Thyroid gland (tissue), 4 donors: ENCODE data around the gene RAPGEF4. TPM values are rescaled to one million over a fixed set of nuclear protein-coding genes. Genes with fewer than 3 reads are reported as not detected.

ENCODE experiments used
- DNase-seq, 2 donors: peaks; one replicate each; pipeline ENCODE4 v3.0.0-alpha.2; 2019
- H3K27ac ChIP-seq, 3 donors: fragments of 200-600 bp; sonication (generic); 1 replicate in 2 of 3; 2 replicates in 1 of 3; pipeline ENCODE4 v1.5.1; 2016 to 2019; ENCODE audit warnings: mild to moderate bottlenecking in 1 of 3, moderate library complexity in 1 of 3
- H3K27me3 ChIP-seq: fragments of 200-600 bp; sonication (generic); one replicate; pipeline ENCODE4 v1.5.1; 2019
- H3K36me3 ChIP-seq, 2 donors: fragments of 200-600 bp; sonication (generic); one replicate each; pipeline ENCODE4 v1.5.1; 2016 to 2019
- H3K4me1 ChIP-seq, 2 donors: fragments of 200-600 bp; sonication (generic); one replicate each; pipeline ENCODE4 v1.5.1; 2017 to 2019
- H3K4me3 ChIP-seq, 3 donors: fragments of 200-600 bp; sonication (generic); replicated peaks in 1 of 3; 1 replicate in 2 of 3; 2 replicates in 1 of 3; pipeline ENCODE4 v1.5.1; 2016; ENCODE audit warnings: mild to moderate bottlenecking in 1 of 3
- H3K9me3 ChIP-seq: fragments of 200-600 bp; sonication (generic); one replicate; pipeline ENCODE4 v1.5.1; 2017
- CTCF ChIP-seq, 6 experiments: fragments of 200-600 bp in 3 of 6; fragments of 450-650 bp in 3 of 6; sonication (generic) in 3 of 6; IDR thresholded peaks; one replicate each; pipeline ENCODE4 v1.5.1; 2016 to 2019; ENCODE audit warnings: antibody characterized with exemption in 6 of 6, mild to moderate bottlenecking in 2 of 6, inconsistent platforms in 1 of 6, moderate library complexity in 1 of 6
- POLR2A ChIP-seq, 2 donors: fragments of 450-650 bp; IDR thresholded peaks; one replicate each; pipeline ENCODE4 v1.6.1; 2017; ENCODE audit warnings: antibody characterized with exemption in 2 of 2, mild to moderate bottlenecking in 2 of 2, moderate library complexity in 1 of 2
- WGBS, 2 donors: methylation state at CpG; one replicate each; pipeline ENCODE4 v1.1.5; 2017; 5-methylcytosine and 5-hydroxymethylcytosine counted together
- intact Hi-C: fragments of 100-400 bp; cut with DNase I; formaldehyde crosslinking; loops from one replicate; pipeline ENCODE4 v1.15.1; 2023
- total RNA-seq, 4 donors: library from RNA; depleted of rRNA; stranded (reverse); fragments of >200 nt; gene quantifications; one replicate each; pipeline ENCODE4 v1.2.3, GENCODE V29; 2016

Gene RAPGEF4
- total RNA-seq, 4 donors from 2014 or later = 7.9 to 19.6 (median 12.1) TPM

DNA sequence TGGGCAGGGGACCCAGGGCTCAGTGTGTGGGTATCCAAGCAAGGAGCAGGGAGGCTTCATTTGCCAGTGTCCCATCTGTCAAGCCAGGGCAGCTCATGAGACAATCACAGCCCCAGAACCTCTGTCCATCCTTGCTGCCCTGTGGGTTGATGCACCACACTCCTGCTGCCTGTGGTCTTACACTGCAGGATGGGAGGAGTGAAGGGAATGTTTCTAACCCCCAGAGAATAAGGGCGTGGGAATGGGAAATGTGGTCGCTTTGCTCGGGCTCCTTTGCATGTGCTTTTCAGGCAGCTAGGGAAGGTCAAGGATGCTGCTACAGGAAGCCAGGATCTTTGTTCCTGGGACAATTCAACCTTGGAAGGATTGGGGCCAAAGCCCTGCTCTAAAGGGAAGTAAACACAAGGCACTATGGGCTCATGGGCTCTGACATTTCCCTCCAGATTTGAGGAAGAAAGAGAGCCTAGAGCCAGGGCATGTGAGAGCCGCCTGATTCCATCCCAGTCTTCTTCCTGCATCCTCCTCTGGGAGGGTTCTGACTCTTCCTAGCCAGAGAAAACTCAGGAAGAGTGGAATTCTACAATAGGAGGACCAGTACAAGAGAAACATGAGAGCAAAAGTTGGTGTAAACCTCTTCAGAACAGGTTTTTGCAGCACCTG lies 321.2 kb downstream of the RAPGEF4 start:
- Histone ChIP-seq H3K36me3 (no peaks in the 10 kb centered on the region), H3K27me3 (no peaks in the 10 kb centered on the region), H3K4me3 (no peak overlapping the region), H3K4me1 (peaks cover 0 to 4% of the 10 kb centered on the region in 2 donors), H3K9me3 (no peaks in the 10 kb centered on the region), H3K27ac (no peak overlapping the region)
- no peak for DNase-seq
- intact Hi-C loops = no loop called here
- TF ChIP-seq POLR2A (IDR thresholded peaks at IDR 0.05) (no peak), CTCF (IDR thresholded peaks at IDR 0.05) (no peak)
- WGBS, 2 donors = 67 to 76% methylated on average over 4 of the region's 4 CpGs

DNA sequence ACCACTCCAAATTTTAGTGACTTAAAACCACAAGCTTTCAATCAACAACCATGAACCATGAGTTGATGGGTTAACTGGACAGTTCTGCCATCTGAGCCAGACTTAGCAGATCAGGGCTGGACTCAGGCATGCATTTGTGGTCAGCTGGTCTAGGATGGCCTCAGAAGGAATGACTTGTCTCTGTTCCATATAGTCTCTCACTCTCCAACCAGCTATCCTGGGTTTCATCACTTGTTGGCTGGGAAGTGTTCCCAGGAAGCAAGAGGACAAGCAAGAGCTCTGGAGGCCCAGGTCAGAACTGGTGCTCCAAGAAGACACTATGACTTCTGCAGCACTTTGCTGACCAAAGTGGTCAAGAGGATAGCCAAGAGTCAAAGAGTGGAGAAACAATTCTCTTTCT lies 322.5 kb downstream of the RAPGEF4 start:
- TF ChIP-seq POLR2A (IDR thresholded peaks at IDR 0.05) = no peak
- no peak for TF ChIP-seq CTCF (IDR thresholded peaks at IDR 0.05)

DNA sequence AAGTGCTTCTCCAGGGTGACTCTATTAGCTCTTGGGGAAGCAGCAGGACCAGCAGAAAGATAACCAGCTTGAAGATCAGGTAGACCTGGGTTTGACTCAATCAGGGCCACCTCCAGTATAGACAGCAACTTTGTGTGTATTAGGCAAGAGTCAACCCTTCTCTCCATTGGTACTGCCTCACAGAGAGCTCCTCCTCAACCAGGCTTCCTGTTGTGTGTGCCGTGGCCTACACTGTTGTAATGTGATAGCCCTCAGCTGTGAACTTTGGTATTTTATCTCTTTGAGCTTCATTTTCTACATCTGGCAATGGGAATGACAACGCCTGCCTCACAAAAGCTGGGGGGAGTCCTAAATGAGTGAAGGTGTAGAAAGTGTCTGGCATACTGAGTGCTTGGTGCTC lies 323.0 kb downstream of the RAPGEF4 start:
- 79 to 86% methylated on average over 2 of the region's 2 CpGs for WGBS, 2 donors
- H3K4me1 ChIP-seq = no peaks in the 10 kb centered on the region
- no peak overlapping the region for H3K4me3 ChIP-seq
- no peaks in the 10 kb centered on the region for H3K27me3 ChIP-seq
- DNase-seq = no peak
- no peaks in the 10 kb centered on the region for H3K9me3 ChIP-seq
- no peak overlapping the region for H3K27ac ChIP-seq
- intact Hi-C loops = no loop called here
- no peaks in the 10 kb centered on the region for H3K36me3 ChIP-seq
- TF ChIP-seq CTCF (IDR thresholded peaks at IDR 0.05) (no peak), POLR2A (IDR thresholded peaks at IDR 0.05) (no peak)

More for the DNA sequence above, 322.5 kb downstream of the RAPGEF4 start:
- no peak overlapping the region for H3K4me3 ChIP-seq
- H3K9me3 ChIP-seq = no peaks in the 10 kb centered on the region
- DNase-seq = no peak
- no peak overlapping the region for H3K27ac ChIP-seq
- no peaks in the 10 kb centered on the region for H3K27me3 ChIP-seq
- H3K36me3 ChIP-seq = no peaks in the 10 kb centered on the region
- peaks cover 0 to 3% of the 10 kb centered on the region in 2 donors for H3K4me1 ChIP-seq
- intact Hi-C loops = no loop called here

GRCh38 chr2:173059292-173059691 lies 323.6 kb downstream of the RAPGEF4 start:
- no peak for DNase-seq
- Histone ChIP-seq H3K4me3 (no peak overlapping the region), H3K36me3 (no peaks in the 10 kb centered on the region), H3K27ac (no peak overlapping the region), H3K27me3 (no peaks in the 10 kb centered on the region), H3K9me3 (no peaks in the 10 kb centered on the region), H3K4me1 (no peaks in the 10 kb centered on the region)
- 96% methylated on average over 3 of the region's 3 CpGs for WGBS, 2 donors
- intact Hi-C loops = no loop called here
- TF ChIP-seq POLR2A (IDR thresholded peaks at IDR 0.05) (no peak), CTCF (IDR thresholded peaks at IDR 0.05) (no peak)

- Histone ChIP-seq H3K27ac (no peak overlapping the region), H3K4me3 (no peak overlapping the region), H3K9me3 (no peaks in the 10 kb centered on the region), H3K36me3 (no peaks in the 10 kb centered on the region), H3K4me1 (no peaks in the 10 kb centered on the region), H3K27me3 (no peaks in the 10 kb centered on the region)
- 61 to 75% methylated on average over 5 of the region's 5 CpGs for WGBS, 2 donors
- no peak for DNase-seq
- TF ChIP-seq POLR2A (IDR thresholded peaks at IDR 0.05) (no peak), CTCF (IDR thresholded peaks at IDR 0.05) (no peak)
- intact Hi-C loops = no loop called here
These were observed 324.4 kb downstream of the RAPGEF4 start for GRCh38 chr2:173059971-173060461.
